Erythroblast (primary cell): Measurements from ENCODE around the gene EIF4B.

Experiments used
- GATA1 ChIP-seq: IDR thresholded peaks from 2 replicates; pipeline ENCODE4 v1.6.1; 2011; ENCODE audit warnings: low read depth, mild to moderate bottlenecking, control low read depth, low read length, moderate library complexity
- POLR2A ChIP-seq: IDR thresholded peaks from 2 replicates; pipeline ENCODE4 v1.6.1; 2011; ENCODE audit warnings: mild to moderate bottlenecking, low read length

DNA sequence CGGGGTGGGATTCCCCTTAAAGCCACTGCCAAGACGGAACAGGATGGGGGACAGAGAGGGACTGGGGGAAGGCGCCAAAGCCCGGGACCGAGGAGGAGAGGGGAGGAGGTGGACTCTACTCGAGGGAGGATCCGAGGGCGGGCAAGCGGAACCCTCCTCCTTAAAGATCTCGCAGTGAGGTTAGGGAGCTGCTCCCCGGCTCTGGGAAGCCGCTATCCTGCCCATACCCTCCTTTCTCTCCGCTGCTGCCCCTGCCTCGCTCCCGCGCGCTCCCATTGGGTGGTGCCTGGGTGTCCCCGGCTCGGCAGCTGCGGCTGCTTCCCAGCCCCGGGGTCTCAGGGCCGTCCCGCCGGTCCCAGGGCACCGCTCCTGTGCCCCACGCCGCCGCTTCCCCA, 40.9 kb upstream of the EIF4B start:
- TF ChIP-seq POLR2A: no peak
- no peak for TF ChIP-seq GATA1
